Uterus (tissue), 2 donors: ENCODE data around the gene ELMO1.

Experiments
- POLR2A ChIP-seq, 2 donors: fragments of 450-650 bp; IDR thresholded peaks; one replicate each; pipeline ENCODE4 v1.6.1; 2016; ENCODE audit warnings: antibody characterized with exemption in 2 of 2, mild to moderate bottlenecking in 1 of 2, moderate library complexity in 1 of 2
- TF ChIP-seq, protein P1 (sequence below), 4 experiments: fragments of 200-600 bp in 2 of 4; fragments of 450-650 bp in 2 of 4; sonication (generic) in 2 of 4; IDR thresholded peaks; one replicate each; pipeline ENCODE4 v1.5.1; 2016 to 2019; ENCODE audit warnings: antibody characterized with exemption in 4 of 4, mild to moderate bottlenecking in 2 of 4, moderate library complexity in 1 of 4

- TF ChIP-seq, protein P1, sequence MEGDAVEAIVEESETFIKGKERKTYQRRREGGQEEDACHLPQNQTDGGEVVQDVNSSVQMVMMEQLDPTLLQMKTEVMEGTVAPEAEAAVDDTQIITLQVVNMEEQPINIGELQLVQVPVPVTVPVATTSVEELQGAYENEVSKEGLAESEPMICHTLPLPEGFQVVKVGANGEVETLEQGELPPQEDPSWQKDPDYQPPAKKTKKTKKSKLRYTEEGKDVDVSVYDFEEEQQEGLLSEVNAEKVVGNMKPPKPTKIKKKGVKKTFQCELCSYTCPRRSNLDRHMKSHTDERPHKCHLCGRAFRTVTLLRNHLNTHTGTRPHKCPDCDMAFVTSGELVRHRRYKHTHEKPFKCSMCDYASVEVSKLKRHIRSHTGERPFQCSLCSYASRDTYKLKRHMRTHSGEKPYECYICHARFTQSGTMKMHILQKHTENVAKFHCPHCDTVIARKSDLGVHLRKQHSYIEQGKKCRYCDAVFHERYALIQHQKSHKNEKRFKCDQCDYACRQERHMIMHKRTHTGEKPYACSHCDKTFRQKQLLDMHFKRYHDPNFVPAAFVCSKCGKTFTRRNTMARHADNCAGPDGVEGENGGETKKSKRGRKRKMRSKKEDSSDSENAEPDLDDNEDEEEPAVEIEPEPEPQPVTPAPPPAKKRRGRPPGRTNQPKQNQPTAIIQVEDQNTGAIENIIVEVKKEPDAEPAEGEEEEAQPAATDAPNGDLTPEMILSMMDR (IDR thresholded peaks at IDR 0.05), result no peak
- TF ChIP-seq POLR2A (IDR thresholded peaks at IDR 0.05), result no peak
These were observed 75.9 kb downstream of the ELMO1 start for GRCh38 chr7:37372750-37373149.
